Activated naive CD8-positive, alpha-beta T cell treated with anti-CD3 and anti-CD28 coated beads, Interleukin-2, amount 10 ng/mL, durations not matched to agents 7 days and 5 days (primary cell): ENCODE measurements around the gene PZP. TPM values are rescaled to one million over a fixed set of nuclear protein-coding genes. Genes with fewer than 3 reads are reported as not detected.

ENCODE experiments used
- ATAC-seq: fragments of 150-1000 bp; cut with Tn5 transposase; one replicate; pipeline ENCODE4 v1.10.0; 2021; ENCODE audit warnings: low read depth, moderate library complexity
- POLR2A ChIA-PET: fragments of 350-600 bp; sonication (Branson Sonifier 250); formaldehyde crosslinking; loops from one replicate; lab custom pipeline; 2021; ENCODE audit warnings: antibody characterized with exemption; lab: Charles Lee
- DNase-seq: peaks from one replicate; pipeline ENCODE4 v3.0.0; 2021
- H3K27ac Mint-ChIP-seq: one replicate; pipeline ENCODE4 v1.8.0; 2022; ENCODE audit warnings: mild to moderate bottlenecking, mixed read lengths
- H3K27me3 Mint-ChIP-seq: one replicate; pipeline ENCODE4 v1.8.0; 2022; ENCODE audit warnings: mild to moderate bottlenecking, moderate library complexity, mixed read lengths
- H3K36me3 Mint-ChIP-seq: one replicate; pipeline ENCODE4 v1.8.0; 2021; ENCODE audit warnings: mild to moderate bottlenecking, mixed read lengths
- H3K4me1 Mint-ChIP-seq: one replicate; pipeline ENCODE4 v1.8.0; 2021; ENCODE audit warnings: mixed read lengths
- H3K4me3 Mint-ChIP-seq: one replicate; pipeline ENCODE4 v1.8.0; 2022; ENCODE audit warnings: mild to moderate bottlenecking, moderate library complexity, mixed read lengths
- H3K9me3 Mint-ChIP-seq: one replicate; pipeline ENCODE4 v1.8.0; 2021; ENCODE audit warnings: mixed read lengths
- total RNA-seq, 2 experiments: library from RNA; stranded (reverse); gene quantifications; one replicate each; pipeline ENCODE4 v1.2.3, GENCODE V29; 2021

The PZP gene
- total RNA-seq, 2 experiments from 2014 or later = not detected

DNA sequence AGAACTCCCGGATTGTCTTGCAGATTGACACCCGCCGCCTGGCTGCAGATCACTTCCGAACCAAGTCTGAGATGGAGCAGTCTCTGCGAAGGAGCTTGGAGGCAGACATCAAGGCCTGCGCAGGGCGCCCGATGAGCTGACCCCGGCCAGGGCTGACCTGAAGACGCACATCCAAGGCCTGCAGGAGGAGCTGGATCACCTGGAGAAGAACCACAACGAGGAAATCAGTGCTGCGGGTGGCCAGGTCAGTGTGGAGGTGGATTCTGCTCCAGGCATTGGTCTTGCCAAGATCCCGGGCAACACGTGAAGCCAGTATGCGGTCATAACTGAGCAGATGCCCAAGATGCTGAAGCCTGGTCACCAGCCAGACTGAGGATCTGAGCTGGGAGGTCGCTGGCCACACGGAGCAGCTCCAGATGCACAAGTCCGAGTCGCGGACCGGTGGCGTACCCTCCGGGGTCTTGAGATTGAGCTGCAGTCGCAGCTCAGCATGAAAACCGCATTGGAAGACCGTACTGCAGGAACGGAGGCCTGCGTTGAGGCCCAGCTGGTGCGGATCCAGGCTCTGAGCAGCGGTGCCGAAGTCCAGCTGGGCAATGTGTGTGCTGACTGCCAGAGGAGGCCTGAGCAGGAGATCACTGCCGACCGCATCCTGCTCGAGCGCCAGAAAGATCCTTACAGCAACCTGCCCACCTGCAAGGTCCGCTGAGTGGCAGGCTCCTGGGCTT is 80.1 kb downstream of the PZP start:
- H3K4me3 Mint-ChIP-seq = no peak overlapping the region
- DNase-seq (no peak), ATAC-seq (no peak)
- H3K36me3 Mint-ChIP-seq = no peaks in the 10 kb centered on the region
- H3K4me1 Mint-ChIP-seq = no peaks in the 10 kb centered on the region
- H3K9me3 Mint-ChIP-seq = peaks cover 1% of the 10 kb centered on the region
- no peaks in the 10 kb centered on the region for H3K27me3 Mint-ChIP-seq
- POLR2A ChIA-PET = no interaction called here
- H3K27ac Mint-ChIP-seq = no peak overlapping the region

- Mint-ChIP-seq H3K9me3 (peaks cover 1% of the 10 kb centered on the region), H3K4me3 (no peak overlapping the region), H3K36me3 (no peaks in the 10 kb centered on the region), H3K4me1 (no peaks in the 10 kb centered on the region), H3K27ac (no peak overlapping the region), H3K27me3 (no peaks in the 10 kb centered on the region)
- ATAC-seq (no peak), DNase-seq (no peak)
- POLR2A ChIA-PET = no interaction called here
These were observed 80.7 kb downstream of the PZP start for GRCh38 chr12:9127484-9127883.

GRCh38 chr12:9124383-9125031 is 83.7 kb downstream of the PZP start:
- ATAC-seq (no peak), DNase-seq (no peak)
- POLR2A ChIA-PET = no interaction called here
- Mint-ChIP-seq H3K36me3 (no peaks in the 10 kb centered on the region), H3K4me3 (no peak overlapping the region), H3K9me3 (no peaks in the 10 kb centered on the region), H3K27ac (no peak overlapping the region), H3K4me1 (no peaks in the 10 kb centered on the region), H3K27me3 (peaks cover 2% of the 10 kb centered on the region)

GRCh38 chr12:9123781-9124382 is 84.3 kb downstream of the PZP start:
- H3K27ac Mint-ChIP-seq = no peak overlapping the region
- no peaks in the 10 kb centered on the region for H3K9me3 Mint-ChIP-seq
- no peaks in the 10 kb centered on the region for H3K36me3 Mint-ChIP-seq
- no peaks in the 10 kb centered on the region for H3K4me1 Mint-ChIP-seq
- ATAC-seq = no peak
- POLR2A ChIA-PET = no interaction called here
- no peak overlapping the region for H3K4me3 Mint-ChIP-seq
- DNase-seq = no peak
- H3K27me3 Mint-ChIP-seq = peaks cover 2% of the 10 kb centered on the region

- Mint-ChIP-seq H3K9me3 (no peaks in the 10 kb centered on the region), H3K4me3 (no peak overlapping the region), H3K36me3 (no peaks in the 10 kb centered on the region), H3K27ac (no peak overlapping the region), H3K4me1 (peaks cover 2% of the 10 kb centered on the region), H3K27me3 (peaks cover 5% of the 10 kb centered on the region)
- ATAC-seq (no peak), DNase-seq (no peak)
- POLR2A ChIA-PET = no interaction called here
These were observed 86.0 kb downstream of the PZP start for GRCh38 chr12:9122091-9122609.

DNA sequence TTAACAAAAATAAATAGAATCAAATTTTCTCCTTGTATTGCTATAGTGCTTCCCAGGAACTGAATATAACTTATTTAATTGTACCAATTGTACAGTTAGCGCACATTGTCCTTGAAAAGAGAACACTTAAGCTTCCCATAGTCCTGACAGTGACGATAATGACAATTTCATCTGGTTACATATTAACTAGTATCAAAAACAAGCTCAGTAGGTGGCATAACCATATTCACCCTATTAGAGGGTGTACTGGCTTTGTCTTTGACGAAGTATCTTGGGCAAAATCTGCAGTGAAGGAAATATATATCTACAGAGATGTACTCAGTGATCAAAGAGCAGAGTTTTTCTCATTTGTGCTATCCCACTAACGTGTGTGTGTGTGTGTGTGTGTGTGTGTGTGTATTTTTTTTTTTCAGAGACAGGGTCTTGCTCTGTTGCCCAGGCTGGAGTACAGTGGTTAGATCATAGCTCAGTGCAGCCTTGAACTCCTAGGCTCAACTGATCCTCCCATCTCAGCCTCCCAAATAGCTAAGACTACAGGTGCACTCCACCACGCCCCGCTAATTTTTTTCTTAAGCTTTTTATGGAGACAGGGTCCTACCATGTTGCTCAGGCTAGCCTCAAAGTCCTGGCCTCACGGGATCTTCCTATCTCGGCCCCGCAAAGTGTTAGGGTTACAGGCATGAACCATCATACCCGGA is 87.6 kb downstream of the PZP start:
- H3K4me3 Mint-ChIP-seq = no peak overlapping the region
- peaks cover 5% of the 10 kb centered on the region for H3K27me3 Mint-ChIP-seq
- peaks cover 10% of the 10 kb centered on the region for H3K4me1 Mint-ChIP-seq
- no peak for DNase-seq
- no peaks in the 10 kb centered on the region for H3K36me3 Mint-ChIP-seq
- no peak overlapping the region for H3K27ac Mint-ChIP-seq
- H3K9me3 Mint-ChIP-seq = no peaks in the 10 kb centered on the region
- POLR2A ChIA-PET = no interaction called here
- no peak for ATAC-seq

DNA sequence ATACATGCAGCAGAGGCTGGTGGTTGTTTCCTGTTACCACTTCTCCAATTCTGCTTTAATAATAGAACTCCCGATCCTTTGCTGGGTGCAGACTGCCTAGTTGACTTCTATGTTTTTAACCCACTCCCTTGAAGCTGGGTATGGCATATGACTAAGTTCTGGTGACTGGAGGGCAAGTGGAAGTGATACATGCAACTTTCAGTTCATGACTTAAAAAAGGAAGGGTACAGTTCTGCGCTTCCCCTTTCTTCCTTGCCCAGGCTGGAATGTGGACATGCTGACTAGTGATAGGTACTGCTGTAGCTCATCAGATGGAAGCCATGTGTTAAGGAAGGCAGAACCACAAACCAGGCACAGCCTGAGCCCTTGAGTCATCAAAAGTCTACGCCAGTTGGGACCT is 90.0 kb downstream of the PZP start:
- DNase-seq (no peak), ATAC-seq (no peak)
- Mint-ChIP-seq H3K4me3 (no peak overlapping the region), H3K27ac (no peak overlapping the region), H3K36me3 (no peaks in the 10 kb centered on the region), H3K4me1 (peaks cover 10% of the 10 kb centered on the region), H3K27me3 (peaks cover 6% of the 10 kb centered on the region), H3K9me3 (no peaks in the 10 kb centered on the region)
- POLR2A ChIA-PET = no interaction called here

DNA sequence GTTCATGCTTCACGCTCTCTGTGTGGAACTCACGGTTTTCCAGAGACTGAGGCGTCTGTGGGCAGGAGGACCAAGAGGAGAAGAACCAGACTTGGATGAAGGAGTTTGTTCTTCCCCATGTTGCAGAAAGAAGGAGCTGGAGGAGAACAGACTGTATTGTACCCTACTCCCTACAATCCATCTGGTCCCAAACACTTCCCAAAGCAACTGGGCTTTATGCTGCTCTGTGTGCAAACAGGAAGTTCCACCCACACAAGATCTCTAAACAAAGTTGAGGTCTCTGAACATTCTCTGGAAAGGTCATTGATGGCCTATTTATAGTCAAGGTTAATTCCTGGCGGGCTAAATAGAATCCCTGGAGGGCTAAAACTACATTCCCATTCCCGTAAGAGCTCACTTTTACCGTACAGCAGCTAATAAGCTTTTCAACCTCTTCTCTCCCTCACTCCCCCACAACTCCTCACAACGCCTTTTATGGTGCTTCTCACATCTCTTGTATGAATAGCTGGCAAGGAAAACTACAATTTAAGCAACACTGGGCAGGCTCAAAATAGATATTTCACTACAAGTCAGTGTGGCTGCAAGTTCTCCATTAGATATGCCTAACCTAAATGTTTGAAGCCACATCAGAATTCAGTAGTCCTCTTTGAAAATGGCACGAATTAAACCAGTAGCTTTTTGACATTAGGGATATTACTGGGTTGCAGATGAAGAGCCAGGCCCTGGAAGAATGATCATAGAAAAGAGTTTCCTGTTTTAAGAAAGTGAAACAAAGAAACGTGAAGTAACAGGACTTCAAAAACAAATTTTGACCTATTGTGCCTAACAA is 92.2 kb downstream of the PZP start, which contains the start of gene A2M:
Gene A2M, minus strand, starts transcription at position 189 of the 829 bp plus-strand sequence. Its CDS starts 70 bp downstream, at position 119.
- H3K27ac Mint-ChIP-seq = no peak within 1 kb of the TSS
- no peak for ATAC-seq

GRCh38 chr12:9114946-9115345 is 93.2 kb downstream of the PZP start:
- ATAC-seq = no peak
- Mint-ChIP-seq H3K27me3 (peaks cover 5% of the 10 kb centered on the region), H3K36me3 (no peaks in the 10 kb centered on the region), H3K4me1 (peaks cover 10% of the 10 kb centered on the region), H3K9me3 (no peaks in the 10 kb centered on the region), H3K27ac (no peak overlapping the region), H3K4me3 (no peak overlapping the region)
- no peak for DNase-seq
- POLR2A ChIA-PET = no interaction called here

More for the DNA sequence above, 92.2 kb downstream of the PZP start, which contains the start of gene A2M:
- DNase-seq = no peak
- POLR2A ChIA-PET = no interaction called here
- no peaks in the 10 kb centered on the region for H3K9me3 Mint-ChIP-seq
- peaks cover 7% of the 10 kb centered on the region for H3K27me3 Mint-ChIP-seq
- H3K4me3 Mint-ChIP-seq = peak within 1 kb of the TSS; percentile 31
- peaks cover 10% of the 10 kb centered on the region for H3K4me1 Mint-ChIP-seq
- H3K36me3 Mint-ChIP-seq = no peaks in the 10 kb centered on the region

DNA sequence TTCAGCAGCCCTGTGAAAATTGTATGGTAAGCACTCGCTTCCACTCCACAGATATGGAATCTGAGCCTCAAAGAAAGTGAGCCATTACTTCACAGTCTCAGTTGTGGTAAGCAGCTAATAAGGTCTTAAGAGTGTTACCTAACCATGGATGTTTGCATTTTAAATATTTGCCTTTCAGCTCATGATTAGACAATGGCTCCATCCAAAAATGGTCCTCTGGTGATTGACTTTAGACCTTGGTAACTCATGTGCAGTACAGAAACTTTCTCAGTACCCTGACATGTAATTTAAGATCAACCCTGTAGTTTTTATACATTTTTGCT is 94.2 kb downstream of the PZP start:
- H3K27me3 Mint-ChIP-seq = peaks cover 5% of the 10 kb centered on the region
- H3K9me3 Mint-ChIP-seq = no peaks in the 10 kb centered on the region
- peaks cover 10% of the 10 kb centered on the region for H3K4me1 Mint-ChIP-seq
- no peak overlapping the region for H3K4me3 Mint-ChIP-seq
- ATAC-seq (no peak), DNase-seq (no peak)
- POLR2A ChIA-PET = no interaction called here
- no peaks in the 10 kb centered on the region for H3K36me3 Mint-ChIP-seq
- H3K27ac Mint-ChIP-seq = no peak overlapping the region

GRCh38 chr12:9113296-9113986 is 94.8 kb downstream of the PZP start:
- Mint-ChIP-seq H3K27me3 (peaks cover 5% of the 10 kb centered on the region), H3K27ac (no peak overlapping the region), H3K4me1 (peaks cover 10% of the 10 kb centered on the region), H3K9me3 (no peaks in the 10 kb centered on the region), H3K36me3 (no peaks in the 10 kb centered on the region), H3K4me3 (no peak overlapping the region)
- DNase-seq (no peak), ATAC-seq (no peak)
- POLR2A ChIA-PET = no interaction called here

DNA sequence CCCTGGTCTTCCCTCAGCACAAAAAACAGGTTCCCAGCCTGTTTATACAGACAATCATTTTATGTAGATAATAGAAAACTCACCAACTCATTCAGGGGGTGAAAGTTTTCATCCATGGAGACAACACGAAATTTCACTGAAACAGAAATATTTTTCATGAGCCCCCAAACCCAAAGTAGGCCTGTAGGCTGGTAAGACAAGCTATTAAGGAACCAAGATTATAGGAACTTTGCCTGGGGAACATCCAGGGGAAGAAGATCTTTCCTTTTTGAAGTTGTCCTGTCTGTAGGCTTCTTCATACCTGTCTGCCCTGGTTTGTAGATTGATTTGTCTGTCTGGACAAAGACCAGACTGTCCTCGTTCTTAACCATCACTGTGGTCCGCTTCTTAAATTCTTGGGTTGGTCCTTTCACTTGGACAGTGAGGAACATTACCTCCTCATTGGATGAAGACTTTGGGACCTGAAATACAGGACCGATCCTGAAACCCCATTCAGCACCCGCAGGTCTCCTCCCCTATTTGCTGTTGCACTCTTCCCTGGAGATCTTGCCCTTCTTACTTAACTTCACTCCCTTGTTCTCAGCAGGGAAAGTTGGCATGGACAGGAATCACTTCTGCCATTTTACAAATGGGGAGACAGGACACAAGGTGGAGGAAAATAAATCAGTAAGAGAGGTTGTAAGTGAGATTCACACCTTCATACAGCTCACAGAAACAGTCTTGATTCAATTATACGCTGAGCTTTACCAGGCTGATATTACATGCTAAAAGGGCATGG is 95.9 kb downstream of the PZP start:
- Mint-ChIP-seq H3K4me1 (peaks cover 8% of the 10 kb centered on the region), H3K27ac (no peak overlapping the region), H3K27me3 (peaks cover 4% of the 10 kb centered on the region), H3K9me3 (no peaks in the 10 kb centered on the region), H3K4me3 (no peak overlapping the region), H3K36me3 (no peaks in the 10 kb centered on the region)
- ATAC-seq = no peak
- POLR2A ChIA-PET = no interaction called here
- no peak for DNase-seq
